Left renal cortex interstitium (tissue), 4 donors: ENCODE measurements around the gene P3H1. TPM values are rescaled to one million over a fixed set of nuclear protein-coding genes. Genes with fewer than 3 reads are reported as not detected.
"Not testable (repeated sequence)": the region's sequence is repeated elsewhere in the genome, so short reads cannot be mapped to it uniquely, and the experiment has no call there.

ENCODE experiments used
- DNase-seq, 4 donors: peaks; one replicate each; pipeline ENCODE4 v3.0.0-alpha.2; 2013; ENCODE audit warnings: low read depth in 4 of 4, low spot score in 2 of 4, missing footprints in 1 of 4
- polyA plus RNA-seq, 4 donors: library from polyadenylated mRNA; unstranded; fragments of 120-200 nt; gene quantifications; one replicate each; pipeline ENCODE4 v1.2.1, GENCODE V29; 2013; ENCODE audit not compliant: insufficient read length in 4 of 4

The P3H1 gene
- polyA plus RNA-seq, 4 donors = 71.4 to 76.1 (median 71.6) TPM

DNA sequence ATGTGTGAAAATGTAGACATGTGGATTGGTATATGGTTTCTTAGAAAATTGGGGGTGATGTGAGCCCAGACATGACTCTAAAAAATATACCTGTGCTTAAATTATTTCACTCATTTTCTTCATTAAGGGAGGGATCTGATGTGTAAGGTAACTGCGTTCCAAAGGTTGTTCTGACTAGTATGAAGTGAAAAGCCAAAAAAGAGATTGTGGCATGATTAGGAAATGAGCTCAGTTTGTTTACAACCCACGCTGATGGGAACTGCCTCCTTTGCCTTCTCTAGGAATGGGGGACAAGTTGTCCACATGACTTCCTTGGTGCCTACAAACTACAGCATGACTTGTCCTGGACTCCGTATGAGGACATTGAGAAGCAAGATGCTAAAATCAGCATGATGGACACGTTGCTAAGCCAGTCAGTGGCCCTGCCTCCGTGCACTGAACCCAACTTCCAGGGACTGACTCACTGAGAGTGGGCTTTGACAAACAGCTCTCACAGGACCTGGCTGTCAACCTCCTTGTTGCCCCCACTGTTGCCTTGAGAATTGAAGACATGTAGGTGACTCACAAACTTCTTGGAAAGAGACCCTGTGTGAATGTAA is 8.2 kb upstream of the P3H1 start:
- no peak for DNase-seq

DNA sequence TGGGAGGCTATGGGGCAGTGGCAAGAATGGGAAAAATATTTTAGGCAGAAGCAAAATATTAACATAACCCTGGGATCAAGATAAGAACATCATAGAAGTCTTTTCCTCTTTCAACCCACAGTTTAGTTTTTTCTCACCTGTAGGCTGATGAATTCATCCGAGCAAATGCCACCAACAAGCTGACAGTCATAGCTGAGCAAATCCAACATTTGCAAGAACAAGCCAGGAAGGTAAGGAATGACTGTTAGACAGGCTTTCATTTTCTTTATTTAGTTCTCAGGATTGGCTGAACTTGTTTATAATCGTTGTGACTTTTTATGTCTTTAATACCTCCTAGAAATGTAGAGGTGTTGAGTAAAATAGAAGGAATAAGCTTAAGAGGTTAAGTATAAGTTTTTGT is 6.6 kb upstream of the P3H1 start:
- no peak for DNase-seq

DNA sequence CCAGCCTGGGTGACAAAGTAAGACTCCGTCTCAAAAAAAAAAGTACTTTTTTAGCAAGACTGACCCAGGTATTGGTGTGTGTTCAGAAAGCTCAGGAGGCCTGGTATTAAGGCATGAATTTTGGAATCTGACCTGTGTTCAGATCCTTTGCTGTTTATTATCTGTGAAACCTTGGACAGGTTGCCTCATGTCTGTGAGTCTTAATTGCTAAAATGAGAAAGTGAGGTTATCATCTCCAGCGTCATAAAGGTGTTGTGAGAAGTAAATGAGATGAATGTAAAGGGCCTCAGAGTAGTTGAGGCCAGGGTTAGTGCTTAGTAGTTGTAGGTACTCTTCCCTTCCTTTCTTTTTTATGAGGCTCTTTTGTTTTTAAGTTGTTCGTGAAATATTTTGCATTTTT is 3.0 kb upstream of the P3H1 start:
- DNase-seq = no peak

DNA sequence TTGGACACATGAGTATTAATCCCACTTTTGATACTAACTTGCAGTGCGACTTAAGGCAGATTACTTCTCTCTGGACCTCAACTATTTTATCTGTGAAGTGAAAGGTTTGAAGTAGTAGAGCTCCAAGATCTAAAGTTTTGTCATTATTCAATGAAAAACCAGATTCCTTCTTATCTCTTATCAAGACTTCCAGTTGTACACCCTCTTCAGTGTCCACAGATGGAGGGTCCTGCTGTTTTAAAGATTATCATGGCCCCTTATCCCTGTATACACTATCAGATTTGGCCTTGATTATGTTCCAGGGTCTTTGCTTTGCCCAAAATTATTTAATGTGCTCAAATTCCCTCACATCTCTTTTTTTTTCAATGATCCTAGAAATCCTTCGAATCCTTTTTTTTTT is 1.3 kb upstream of the P3H1 start:
- no peak for DNase-seq

DNA sequence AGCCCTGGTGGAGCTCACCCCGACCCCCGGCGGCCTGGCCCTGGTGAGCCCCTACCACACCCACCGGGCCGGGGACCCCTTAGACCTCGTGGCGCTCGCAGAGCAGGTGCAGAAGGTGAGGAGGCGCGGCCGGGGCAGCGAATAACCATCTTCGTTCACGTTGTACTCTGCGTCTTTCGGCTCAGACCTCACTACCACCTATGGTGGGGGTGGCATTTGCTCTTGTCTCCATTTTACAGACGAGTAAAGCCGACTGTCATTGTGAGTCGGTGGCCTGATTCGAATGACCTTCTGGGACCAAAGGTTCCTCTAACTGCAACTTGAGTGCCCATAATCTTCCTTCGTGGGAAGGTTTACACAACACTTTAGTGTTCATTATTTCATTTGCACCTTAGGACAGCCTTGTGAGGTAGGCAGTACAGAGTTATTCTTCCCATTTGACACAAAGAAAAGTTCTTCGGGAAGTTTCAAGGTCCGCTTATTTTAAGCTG is 727 bp upstream of the P3H1 start:
- peak in 1 of 4 donors; percentile 41 for DNase-seq

DNA sequence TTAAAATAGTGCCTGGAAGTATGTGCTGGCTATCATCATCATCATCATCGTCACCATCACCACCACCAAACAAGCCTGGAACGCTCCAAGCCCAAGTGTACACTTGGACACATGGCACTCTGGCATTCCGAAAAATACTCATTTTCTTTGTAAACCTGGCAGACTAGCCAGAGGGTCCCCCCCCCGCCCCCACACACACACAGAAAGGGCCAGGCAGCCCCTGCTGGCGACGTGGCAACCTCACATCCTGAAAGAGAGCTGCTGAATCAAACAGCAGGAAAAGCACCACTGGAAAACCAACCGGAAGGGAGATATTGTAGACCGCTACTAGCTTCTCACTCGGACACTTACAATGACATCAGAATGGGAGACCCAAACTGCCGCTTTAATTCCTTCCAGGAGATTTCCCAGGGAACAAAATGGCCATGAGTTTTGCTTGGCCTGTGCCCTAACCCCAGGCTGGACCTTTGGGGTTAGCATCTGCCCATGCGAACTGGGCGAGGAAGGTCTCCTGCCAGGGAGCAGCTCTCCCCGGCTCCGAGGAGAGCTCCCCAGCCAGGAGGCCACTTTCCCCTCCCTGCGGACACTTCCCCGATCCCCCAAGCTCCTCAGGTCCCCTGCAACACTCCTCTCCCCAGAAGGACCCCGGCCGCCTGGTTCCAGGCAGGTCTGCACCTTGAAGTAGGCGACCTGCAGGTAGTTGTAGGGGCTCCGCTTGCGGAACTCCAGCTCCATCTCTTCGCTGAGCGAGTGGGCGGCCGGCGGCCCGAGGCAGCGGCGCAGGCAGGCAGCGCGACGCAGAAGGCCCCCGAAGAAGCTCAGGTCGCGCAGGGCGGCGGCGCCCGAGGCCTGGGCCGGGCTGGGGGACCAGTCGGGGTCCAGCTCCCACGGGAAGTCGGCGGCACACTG is 742 bp downstream of the P3H1 start:
- DNase-seq = peak in 3 of 4 donors; percentile 25 to 69 (median 64)

DNA sequence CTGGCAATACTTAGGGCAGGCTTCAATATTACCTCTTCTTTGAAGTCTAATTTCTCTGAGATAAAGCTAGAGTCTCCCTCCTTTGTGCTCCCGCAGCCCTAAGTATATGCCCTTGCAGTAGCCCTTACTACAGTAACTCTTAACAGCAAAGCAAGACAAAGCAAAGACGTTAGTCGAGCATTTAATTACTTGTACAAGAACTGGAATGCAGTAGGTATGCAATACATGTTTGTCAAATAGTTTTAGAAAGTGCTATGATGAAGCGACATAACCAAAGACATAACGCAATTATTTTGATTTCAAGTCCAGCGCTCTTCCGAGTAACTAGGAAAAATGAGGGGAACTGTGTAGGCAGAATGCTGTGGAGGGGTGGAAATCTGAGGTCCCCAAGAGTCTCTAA is 1.6 kb downstream of the P3H1 start:
- no peak for DNase-seq

DNA sequence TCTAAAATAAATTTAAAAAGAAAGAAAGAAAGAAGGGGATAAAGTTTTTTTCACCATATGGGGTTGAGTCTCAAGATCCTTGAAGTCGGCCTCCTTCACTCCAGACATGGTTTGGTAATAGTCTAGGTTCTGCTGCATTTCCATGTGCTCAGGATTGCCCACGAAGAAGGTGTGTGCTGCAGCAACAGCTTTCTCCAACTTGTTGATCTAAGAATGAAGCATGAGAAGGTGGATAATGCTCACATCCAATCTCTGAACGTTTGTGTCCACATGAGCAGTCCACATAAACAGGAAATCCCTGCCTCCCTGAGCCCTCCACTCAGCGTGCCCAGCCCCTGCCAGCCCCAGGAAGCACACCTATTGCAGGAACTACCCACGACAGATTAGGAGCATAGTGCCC is 4.6 kb downstream of the P3H1 start:
- DNase-seq = no peak

DNA sequence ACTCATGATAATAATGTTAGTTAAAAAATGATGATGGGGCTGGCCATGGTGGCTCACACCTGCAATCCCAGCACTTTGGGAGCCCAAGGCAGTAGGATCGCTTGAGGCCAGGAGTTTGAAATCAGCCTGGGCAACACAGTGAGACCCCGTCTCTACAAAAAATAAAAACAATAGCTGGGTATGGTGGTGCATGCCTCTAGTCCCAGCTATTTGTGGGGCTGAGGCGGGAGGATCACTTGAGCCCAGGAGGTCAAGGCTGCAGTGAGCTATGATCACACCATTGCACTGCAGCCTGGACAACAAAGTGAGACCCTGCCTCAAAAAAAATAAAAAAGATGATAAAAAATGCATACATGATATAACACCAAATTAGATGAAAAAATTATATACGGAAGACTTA is 5.3 kb downstream of the P3H1 start:
- no peak for DNase-seq

DNA sequence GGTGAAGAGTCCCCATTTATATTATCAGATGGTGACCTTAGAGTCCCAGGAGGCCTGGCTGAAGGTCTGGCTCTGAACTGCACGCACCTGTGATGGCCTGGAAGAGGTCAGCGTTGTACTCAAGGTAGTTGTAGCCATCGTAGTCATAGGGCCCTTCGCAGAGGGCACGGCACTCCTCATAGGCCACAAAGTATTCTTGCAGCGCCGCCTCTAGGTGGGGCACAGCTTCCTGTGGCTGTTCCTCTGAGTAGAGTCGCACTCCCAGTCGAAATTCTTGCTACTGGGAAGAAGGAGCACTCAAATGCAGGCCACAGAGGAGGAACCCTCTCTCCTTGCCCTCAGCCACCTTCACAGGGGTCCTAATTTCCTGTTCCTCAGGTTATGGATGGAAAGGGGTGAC is 7.7 kb downstream of the P3H1 start:
- no peak for DNase-seq

DNA sequence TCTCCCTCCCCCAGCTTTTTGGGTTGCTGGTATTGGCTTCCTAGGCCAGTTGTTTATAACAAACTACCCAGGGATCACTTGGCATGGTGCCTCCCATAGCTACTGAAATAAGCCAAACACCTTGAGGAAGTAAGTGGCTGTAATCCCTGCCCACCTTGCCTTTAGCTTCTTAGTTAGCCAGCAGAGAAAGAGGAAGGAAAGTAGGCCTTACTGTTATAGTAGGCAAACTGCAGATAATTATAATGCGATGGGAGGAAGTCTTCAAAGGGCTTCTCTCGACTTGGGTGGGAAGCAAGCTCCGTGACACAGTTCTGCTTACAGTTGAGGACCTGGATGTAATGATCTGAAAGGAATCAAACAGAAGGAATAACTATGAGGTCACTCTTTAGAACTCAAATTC is 8.2 kb downstream of the P3H1 start:
- no peak for DNase-seq

DNA sequence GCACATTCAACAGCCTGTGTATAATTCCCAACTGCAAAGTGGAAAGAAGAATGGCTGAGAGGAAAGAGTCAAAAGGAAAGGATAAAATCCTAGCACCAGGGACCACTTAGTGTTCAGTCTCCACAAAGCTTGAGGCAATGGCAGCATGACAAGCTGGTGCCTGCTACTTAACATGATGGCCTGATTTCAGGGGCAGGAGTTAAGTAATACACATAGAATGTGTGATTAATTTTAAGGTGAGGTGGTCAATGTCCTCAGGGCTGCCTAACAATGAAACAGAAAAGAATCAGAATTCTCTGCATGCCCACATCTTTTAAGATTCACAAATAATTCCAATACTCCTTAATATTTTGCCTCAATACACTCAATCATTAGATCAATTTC is 8.9 kb downstream of the P3H1 start:
- no peak for DNase-seq

DNA sequence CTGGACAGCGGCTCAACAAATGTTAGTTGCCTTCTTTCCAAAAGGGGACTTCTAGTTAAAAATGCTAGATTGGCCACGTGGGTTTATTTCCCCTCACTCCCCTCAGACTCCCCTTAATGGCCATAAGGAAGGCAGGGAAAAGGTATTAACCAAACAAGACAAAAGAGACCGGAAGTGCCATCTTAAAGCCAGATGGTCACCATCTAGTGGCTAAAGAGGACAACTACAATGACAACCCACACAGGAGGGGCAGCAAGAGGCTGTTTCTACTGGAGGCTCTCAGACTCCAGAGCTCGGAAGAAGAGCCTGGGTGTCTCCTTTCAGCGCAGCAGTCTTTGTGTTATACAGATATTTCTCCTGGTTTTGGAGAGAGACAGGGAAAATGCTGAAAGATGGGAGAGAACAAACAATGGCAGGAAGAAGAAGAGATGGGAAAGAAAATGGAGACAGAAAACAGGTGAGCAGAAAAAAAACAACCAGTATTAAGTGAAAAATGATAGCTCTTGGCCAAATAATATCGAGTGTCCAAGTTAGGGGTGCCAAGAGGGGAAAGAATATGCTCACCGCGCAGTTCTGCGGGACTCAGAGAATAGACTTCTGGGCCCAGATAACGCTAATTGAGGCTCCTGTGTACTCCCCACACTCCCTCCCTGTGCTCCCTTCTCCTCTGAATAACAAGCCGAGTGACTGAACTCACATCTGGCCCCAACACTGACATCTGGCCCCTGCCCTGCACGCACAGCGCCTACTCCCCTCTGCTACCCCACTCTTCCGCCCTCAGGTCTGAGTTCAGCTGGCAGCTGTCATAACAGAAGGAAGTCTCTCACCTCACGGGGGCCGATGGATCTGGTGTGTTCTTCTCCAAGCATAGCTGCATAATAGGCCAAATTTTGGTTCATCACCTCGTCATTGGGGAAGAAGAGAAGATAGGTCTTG is 9.6 kb downstream of the P3H1 start:
- no peak for DNase-seq

DNA sequence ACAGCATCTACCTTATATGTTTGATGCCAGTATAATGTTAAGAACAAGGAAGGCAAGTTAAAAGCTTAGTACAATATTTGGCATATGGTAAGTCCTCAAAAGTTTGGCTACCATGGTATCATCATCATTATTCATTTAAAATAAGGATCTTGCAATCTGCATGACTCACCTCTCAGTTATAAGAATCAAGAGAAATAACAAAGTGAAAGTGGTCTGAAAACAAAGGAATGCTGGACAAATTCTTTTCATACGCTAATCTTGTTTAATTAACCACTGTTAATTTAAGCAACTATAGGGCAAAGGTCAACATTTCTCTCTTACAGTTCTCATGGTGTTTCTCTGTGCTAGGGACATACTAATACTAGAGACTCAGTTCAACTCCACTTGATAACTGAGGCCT is 13.8 kb downstream of the P3H1 start:
- DNase-seq = no peak

DNA sequence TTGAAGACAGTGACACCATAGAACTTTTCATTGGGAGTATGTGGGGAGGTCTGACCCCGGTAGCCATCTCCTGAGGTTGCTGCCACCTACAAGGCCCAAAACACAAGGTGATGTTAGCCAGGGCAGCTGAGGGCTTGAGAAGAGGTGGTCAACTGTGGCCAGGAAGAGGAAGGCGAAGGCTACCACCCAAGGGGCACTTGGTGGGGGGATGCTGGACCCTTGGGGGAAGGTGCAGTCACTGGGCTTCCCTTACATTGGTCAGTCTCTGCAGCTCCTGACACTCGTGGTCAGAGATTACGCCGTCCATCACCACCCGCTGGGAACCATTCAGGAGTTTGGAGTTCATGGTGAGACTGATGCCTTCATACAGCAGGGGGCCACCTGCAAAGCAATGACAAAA is 14.5 kb downstream of the P3H1 start:
- no peak for DNase-seq

DNA sequence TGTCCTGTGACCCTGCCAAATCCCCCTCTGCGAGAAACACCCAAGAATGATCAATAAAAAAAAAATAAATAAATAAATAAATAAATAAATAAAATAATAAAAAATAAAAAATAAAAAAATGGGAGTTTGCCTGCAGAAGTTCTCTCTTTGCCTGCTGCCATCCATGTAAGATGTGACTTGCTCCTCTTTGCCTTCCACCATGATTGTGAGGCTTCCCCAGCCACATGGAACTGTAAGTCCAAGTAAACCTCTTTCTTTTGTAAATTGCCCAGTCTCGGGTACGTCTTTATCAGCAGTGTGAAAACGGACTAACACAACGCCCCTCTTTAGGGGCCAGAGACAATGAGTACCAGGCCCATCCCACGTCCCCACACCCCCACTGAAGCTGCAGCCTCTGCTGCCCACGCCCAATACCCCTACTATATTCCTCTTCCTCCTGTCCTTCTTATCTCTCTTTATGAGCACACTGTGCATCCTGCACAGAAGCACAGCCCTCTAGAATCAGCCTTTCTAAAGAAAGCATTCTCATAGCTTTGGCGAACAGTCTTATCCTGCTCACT is 15.2 kb downstream of the P3H1 start:
- DNase-seq = not testable (repeated sequence)

DNA sequence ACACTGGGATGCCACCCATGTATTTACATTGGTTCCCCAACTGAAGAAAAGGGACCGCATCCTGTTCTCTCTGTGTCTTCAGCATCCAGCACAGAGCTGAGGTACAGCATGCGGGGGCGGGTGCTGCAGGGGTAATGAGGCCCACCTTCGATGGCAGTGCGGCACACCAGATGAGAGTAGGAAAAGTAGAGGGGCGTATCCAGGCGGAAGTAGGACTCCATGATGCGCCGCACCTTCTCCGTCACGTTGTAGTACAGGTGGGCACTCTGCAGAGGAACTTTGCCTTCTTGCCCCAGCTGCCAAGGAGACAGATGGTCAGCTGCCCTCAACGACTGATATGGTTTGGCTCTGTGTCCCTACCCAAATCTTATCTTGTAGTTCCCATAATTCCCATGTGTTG is 16.8 kb downstream of the P3H1 start:
- DNase-seq = no peak

DNA sequence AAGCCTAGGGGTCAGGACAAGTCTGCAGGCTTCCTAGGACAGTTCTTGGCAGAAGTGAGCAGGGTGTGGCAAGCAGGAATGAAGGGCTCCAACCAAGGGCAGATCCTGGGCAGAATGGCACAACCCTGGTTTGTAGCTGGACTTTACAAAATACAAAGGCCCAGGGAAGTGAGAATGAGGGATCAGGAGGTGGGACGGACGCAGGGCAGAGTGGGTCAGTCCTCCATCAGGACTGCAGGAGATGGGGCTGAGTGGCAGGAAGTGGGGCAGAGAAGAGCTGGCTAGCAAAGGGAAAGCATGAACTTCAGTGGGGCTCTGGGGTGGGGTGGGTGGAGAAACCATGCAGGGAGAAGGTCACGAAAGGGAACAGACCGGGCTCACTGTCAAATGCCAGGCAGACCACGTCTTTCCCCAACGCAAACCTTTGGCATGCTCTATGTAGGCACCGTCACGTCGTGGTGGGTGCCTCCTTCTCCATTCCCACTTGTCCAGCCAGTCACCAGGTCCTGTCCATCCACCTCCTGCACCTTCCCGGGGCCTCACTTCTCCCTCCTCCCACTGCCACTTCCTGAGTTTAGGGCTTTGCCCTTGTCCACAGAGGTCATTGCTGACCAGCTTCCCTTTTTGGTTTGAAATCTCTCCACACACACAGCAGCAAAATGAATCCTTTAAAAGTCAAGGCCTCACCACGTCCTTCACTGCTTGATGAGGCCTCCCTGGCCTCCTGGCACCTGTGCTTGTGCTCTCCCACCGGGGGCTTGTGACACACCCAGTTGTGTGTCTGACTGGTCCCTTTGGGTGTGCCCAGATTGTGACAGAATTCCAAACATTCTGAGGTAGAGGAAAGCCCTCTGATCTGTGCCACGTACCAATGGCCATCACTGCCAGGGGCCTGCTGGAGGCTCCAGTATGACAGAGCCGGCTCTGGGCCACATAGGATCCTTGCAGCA is 18.1 kb downstream of the P3H1 start:
- no peak for DNase-seq

DNA sequence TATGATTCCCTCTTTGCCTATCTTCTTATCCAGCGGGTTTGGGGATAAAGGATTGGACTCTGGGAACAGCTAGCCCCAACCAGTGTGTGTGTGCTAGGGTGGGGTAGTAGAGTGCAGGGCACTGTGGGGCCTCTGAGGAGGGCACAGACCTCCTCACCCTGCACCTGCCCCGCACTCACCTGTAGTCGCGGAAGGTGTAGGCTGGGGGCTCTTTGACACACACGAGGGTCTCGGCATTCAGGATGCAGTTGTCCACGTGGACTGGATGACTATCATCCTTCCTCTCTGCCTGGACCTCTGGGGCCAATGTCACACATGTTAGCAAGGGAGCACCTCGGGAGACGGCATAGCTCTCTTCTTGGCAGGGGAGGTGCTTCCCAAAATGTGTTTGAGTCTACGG is 18.8 kb downstream of the P3H1 start:
- no peak for DNase-seq

DNA sequence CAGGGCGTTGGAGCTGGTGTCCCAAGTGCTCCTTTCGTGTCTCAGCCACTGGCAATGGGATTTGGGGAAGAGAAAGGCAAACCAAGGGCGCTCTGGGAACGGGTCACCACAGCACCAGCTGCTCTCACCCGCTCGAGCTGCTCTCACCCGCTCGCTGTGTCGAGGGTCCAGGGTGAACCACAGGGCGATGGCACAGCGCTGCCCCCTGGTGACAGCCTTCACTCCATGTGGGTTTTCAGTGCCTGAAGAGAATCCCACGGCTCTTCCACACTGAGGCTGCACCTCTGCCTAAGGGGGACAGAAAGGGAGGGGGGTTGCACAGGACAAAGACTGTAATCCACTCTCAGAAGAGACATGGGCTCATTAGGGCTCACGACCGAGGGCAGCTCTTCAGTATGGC is 19.7 kb downstream of the P3H1 start:
- DNase-seq = no peak
